Activated CD4-positive, alpha-beta T cell treated with anti-CD3 and anti-CD28 coated beads, Interleukin-2, amount 50 U/mL, for 24 hours (primary cell): Measurements from ENCODE around the gene STIP1.

Source experiments
- DNase-seq, 2 donors: peaks; one replicate each; pipeline ENCODE4 v3.0.0-alpha.2; 2020; ENCODE audit warnings: low read depth in 1 of 2, low spot score in 1 of 2

STIP1 gene

GRCh38 chr11:64220798-64221197 is 34.8 kb downstream of the STIP1 start:
- DNase-seq: no peak

DNA sequence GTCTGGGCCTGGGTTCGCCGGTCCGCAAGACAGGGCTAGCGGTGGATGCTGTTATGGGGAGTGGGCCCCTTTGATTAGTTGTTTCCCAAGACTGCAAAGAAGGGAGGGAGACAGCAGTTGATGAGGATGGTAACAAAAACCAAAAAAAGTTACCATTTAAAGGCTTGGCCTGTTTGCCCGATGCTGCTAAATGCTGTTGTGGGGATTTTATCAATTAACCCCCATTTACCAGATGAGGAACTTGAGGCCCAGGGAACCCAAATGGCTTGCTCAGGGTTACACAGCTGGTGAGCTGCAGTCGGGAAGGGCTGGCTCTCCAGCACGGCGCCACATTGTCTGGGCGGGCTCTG is 36.7 kb downstream of the STIP1 start:
- no peak for DNase-seq

DNA sequence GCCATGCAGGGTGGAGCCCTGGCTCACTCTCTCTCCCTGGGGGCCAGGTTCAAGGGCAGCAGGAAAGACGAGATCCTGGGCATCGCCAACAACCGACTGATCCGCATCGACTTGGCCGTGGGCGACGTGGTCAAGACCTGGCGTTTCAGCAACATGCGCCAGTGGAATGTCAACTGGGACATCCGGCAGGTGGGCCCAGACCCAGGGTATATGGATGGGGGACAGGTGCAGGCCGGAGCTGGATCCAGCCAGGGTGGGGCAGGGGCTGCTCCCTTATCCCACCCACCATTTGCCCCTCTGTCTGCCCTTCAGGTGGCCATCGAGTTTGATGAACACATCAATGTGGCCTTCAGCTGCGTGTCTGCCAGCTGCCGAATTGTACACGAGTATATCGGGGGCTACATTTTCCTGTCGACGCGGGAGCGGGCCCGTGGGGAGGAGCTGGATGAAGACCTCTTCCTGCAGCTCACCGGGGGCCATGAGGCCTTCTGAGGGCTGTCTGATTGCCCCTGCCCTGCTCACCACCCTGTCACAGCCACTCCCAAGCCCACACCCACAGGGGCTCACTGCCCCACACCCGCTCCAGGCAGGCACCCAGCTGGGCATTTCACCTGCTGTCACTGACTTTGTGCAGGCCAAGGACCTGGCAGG is 37.2 kb downstream of the STIP1 start:
- DNase-seq: no peak

DNA sequence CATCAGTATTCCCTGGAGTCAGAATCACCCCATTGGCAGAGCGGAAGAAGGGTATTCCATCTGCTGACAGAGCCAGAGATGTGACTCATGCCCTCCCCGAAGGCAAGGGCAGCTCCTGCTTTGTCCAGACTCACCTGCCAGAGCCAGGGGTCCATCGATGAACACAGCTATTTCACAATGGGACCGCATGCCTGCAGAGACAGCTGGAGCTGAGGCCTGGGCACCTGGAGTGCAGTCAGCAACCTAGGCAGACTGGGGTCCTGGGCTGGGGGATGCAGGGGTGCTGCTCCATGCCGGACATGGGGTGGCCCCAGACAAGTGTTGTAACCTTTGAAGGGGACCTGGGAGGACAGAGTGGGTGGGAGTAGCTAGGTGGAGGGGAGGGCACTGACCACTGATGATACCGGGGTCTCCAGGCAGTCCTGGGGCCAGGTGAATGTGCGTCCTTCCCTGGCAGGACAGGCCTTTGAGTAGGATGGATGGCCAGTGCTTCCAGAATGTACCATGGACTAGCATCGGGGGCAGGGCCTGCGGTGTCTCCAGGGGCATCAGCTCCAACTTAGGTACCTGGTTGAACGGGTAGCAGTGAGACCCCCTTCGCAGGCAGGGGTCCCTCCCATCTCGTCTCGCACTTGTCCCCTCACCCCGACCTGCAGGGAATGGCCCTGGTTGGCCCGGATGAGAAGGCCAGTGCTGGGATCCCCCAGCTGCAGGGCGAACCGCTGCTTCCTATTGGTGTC is 38.4 kb downstream of the STIP1 start:
- no peak for DNase-seq

- DNase-seq: no peak
Observed at GRCh38 chr11:64224891-64225607, 39.1 kb downstream of the STIP1 start.

- peak; percentile 94 for DNase-seq
Observed at GRCh38 chr11:64225608-64226506, 39.9 kb downstream of the STIP1 start, which contains the start of the genes NUDT22 and TRPT1. Gene NUDT22, plus strand, starts transcription at chr11:64226274. Its CDS starts 379 bp downstream, at chr11:64226653. Gene TRPT1, minus strand, starts transcription at chr11:64226186. Its CDS starts 326 bp downstream, at chr11:64225860.

DNA sequence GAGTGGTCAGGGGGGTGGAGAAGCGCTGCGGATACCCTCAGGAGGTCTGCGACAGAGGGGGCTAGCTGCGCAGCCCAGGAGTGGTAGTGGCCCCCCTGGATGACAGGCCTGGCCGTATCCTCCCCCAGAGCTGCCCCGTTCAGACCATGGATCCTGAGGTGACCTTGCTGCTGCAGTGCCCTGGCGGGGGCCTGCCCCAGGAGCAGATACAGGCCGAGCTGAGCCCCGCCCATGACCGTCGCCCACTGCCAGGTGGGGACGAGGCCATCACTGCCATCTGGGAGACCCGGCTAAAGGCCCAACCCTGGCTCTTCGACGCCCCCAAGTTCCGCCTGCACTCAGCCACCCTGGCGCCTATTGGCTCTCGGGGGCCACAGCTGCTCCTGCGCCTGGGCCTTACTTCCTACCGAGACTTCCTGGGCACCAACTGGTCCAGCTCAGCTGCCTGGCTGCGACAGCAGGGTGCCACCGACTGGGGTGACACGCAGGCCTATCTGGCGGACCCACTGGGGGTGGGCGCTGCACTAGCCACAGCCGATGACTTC is 40.6 kb downstream of the STIP1 start:
- DNase-seq: no peak

DNA sequence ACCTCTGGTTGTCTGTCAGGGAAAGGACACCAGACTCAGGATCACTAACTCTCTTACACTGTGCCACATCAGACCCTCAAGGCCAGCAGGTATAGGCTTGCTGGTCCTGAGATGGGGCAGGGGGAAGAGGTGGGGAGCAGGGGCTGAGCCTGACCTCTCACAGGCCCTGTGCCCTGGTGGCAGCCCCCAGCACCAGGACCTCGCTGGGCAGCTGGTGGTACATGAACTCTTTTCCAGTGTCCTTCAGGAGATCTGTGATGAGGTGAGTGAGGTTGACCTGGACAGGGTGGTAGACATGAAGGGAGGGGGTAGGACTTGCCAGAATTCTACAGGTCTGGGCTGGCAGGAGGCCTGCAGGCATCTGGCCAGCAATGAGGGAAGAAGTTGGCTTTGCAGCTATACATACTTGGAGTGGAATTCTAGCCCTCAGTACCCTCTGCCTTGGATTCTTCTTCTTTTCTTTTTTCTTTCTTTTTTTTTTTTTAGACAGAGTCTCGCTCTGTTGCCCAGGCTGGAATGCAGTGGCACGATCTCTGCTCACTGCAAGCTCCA is 41.5 kb downstream of the STIP1 start:
- no peak for DNase-seq

DNA sequence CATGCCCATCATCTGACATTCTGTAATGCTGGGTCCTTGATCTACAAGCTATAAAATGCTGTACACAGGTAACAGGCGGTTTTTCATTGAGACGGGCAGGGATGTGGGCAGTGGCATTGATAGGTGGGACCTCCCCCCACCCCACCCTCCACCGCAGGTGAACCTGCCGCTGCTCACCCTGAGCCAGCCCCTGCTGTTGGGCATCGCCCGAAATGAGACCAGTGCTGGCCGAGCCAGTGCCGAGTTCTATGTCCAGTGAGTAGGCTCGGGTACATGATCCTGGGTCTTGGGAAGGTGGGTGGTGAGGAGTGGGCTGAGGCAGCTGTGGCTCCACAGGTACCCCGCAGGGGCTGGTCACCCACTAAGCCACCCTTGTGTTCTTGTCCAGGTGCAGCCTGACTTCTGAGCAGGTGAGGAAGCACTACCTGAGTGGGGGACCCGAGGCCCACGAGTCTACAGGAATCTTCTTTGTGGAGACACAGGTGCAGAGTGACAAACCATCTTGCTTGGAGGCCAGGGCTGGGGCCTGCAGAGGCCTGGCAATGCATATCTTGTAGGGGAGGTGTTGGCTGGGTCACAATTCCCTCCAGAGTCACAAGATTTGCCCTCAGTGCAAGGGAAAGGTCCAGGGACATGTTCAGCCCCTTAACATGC is 43.2 kb downstream of the STIP1 start:
- no peak for DNase-seq

GRCh38 chr11:64229744-64230170 is 43.8 kb downstream of the STIP1 start:
- DNase-seq: no peak

DNA sequence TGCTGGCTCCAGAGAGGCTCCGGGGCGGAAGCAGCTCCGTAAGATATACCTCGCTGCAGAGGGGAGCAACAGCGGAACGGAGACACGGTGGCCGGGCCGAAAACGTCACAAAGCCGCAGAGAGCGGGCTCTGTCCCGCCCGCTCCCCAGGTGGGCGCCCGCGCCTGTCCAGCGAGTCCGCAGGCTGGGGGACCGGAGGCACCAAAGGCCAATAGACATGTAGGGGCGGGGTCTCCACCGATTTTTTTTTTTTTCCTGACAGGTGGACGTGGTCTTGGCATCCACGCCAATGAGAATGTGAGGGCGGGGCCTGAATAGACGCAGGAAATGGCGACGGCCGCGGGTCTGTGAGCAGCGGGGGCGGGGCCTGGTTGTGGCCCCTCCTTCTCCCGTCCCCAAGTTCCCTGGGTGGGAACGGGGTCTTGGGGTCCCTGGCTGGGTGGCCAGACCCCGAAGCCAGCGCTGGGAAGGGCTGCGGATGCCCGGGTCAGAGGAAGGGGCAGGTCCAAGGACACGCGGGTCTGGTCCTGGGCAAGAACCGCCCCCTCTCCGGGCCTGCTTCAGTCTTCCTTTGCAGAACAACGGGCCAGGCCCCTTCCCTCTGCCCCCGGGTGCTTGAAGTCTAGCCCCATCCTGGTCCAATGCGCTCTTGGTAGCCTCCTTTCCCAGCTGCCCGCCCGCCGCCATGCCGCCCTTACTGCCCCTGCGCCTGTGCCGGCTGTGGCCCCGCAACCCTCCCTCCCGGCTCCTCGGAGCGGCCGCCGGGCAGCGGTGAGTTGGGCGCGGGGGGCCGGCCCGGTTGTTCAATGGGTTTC is 44.4 kb downstream of the STIP1 start, which contains the start of gene DNAJC4:
TSS of gene DNAJC4 (plus strand) at position 378 of the 814 bp plus-strand sequence. CDS start at position 685, 307 bp downstream.
- peak; percentile 67 to 83 for DNase-seq

- DNase-seq: no peak
Observed at GRCh38 chr11:64230985-64231365, 45.0 kb downstream of the STIP1 start.

- no peak for DNase-seq
Observed at GRCh38 chr11:64231546-64231945, 45.6 kb downstream of the STIP1 start.

- no peak for DNase-seq
Observed at GRCh38 chr11:64232182-64232966, 46.4 kb downstream of the STIP1 start.

- DNase-seq: no peak
Observed at GRCh38 chr11:64232967-64233315, 47.0 kb downstream of the STIP1 start.

GRCh38 chr11:64233913-64234586 is 48.1 kb downstream of the STIP1 start, which contains the start of gene VEGFB:
Gene VEGFB, plus strand, starts transcription at chr11:64234584. Its CDS starts 250 bp downstream, at chr11:64234834.
- DNase-seq: no peak

GRCh38 chr11:64234647-64235379 is 48.8 kb downstream of the STIP1 start:
- no peak for DNase-seq
